K562 (cell line): ENCODE results near the gene RELL2.

Experiments used
- CTCF ChIP-seq, 3 experiments: IDR thresholded peaks in 2 of 3; conservative IDR thresholded peaks in 1 of 3; 2 replicates each; pipeline ENCODE4 v1.5.1; 2011 to 2012; ENCODE audit warnings: low read length in 3 of 3, mild to moderate bottlenecking in 3 of 3, control low read depth in 2 of 3, improper control_type of control experiment in 1 of 3, inconsistent platforms in 1 of 3, low read depth in 1 of 3, mixed read lengths in 1 of 3, moderate library complexity in 1 of 3; ENCODE audit not compliant: insufficient read depth in 2 of 3
- ELF4 ChIP-seq: fragments of 450-650 bp; formaldehyde crosslinking; IDR thresholded peaks from 2 replicates; pipeline ENCODE4 v1.4.0; 2022; ENCODE audit warnings: missing genetic modification characterization
- EZH2 ChIP-seq: IDR thresholded peaks from 2 replicates; pipeline ENCODE4 v1.6.1; 2012; ENCODE audit warnings: low read depth, mild to moderate bottlenecking, inconsistent platforms, low read length, borderline replicate concordance
- HIVEP1 ChIP-seq: fragments of 250-450 bp; sonication (Bioruptor Pico); IDR thresholded peaks from 2 replicates; pipeline ENCODE4 v1.4.0; 2020; ENCODE audit warnings: mild to moderate bottlenecking
- NCOA2 ChIP-seq, 2 experiments: fragments of 450-650 bp; IDR thresholded peaks; 2 replicates each; pipeline ENCODE4 v1.6.1; 2018; ENCODE audit warnings: mild to moderate bottlenecking in 2 of 2, moderate library complexity in 1 of 2; ENCODE audit not compliant: partially characterized antibody in 2 of 2
- POLR2G ChIP-seq: fragments of 200-400 bp; formaldehyde crosslinking; IDR thresholded peaks from 2 replicates; pipeline ENCODE4 v1.6.1; 2017; ENCODE audit warnings: low read depth, mild to moderate bottlenecking, antibody characterized with exemption, low read length, moderate library complexity
- TEAD4 ChIP-seq, 2 experiments: sonication (generic) in 1 of 2; formaldehyde crosslinking in 1 of 2; IDR thresholded peaks; 2 replicates each; pipeline versions ENCODE4 v1.6.1 to v1.8.0; 2012 to 2022; ENCODE audit warnings: borderline replicate concordance in 1 of 2, inconsistent platforms in 1 of 2, low read length in 1 of 2, mild to moderate bottlenecking in 1 of 2, missing genetic modification reagents in 1 of 2
- TRIM24 ChIP-seq, 2 experiments: fragments of 450-650 bp; IDR thresholded peaks; 2 replicates each; pipeline ENCODE4 v1.6.1; 2016
- ZNF224 ChIP-seq: sonication (generic); formaldehyde crosslinking; IDR thresholded peaks from 2 replicates; pipeline ENCODE4 v1.8.0; 2022; ENCODE audit warnings: mild to moderate bottlenecking, missing genetic modification reagents

GRCh38 chr5:141633871-141634561, 2.8 kb upstream of the RELL2 start:
- TF ChIP-seq ZNF224 (CRISPR knock-in tag) = no peak
- no peak for TF ChIP-seq HIVEP1
- no peak for TF ChIP-seq TEAD4 (IDR thresholded peaks at IDR 0.05; ENCODE audit: low read length)
- no peak for TF ChIP-seq TEAD4 (CRISPR knock-in tag; IDR thresholded peaks at IDR 0.05; ENCODE audit: borderline replicate concordance)
- TF ChIP-seq POLR2G = no peak
- no peak for TF ChIP-seq EZH2
- no peak for TF ChIP-seq TRIM24 (IDR thresholded peaks at IDR 0.05)
- TF ChIP-seq NCOA2 (IDR thresholded peaks at IDR 0.05; ENCODE audit: partially characterized antibody in 2 of 2) = no peak
- no peak for TF ChIP-seq ELF4
- TF ChIP-seq CTCF (IDR thresholded peaks at IDR 0.05 in 2 of 3, conservative IDR thresholded peaks at IDR 0.05 in 1 of 3; ENCODE audit: insufficient read depth in 2 of 3, low read depth in 1 of 3, low read length in 3 of 3) = no peak
